Measurements from ENCODE around the gene INPP5F. TPM values are rescaled to one million over a fixed set of nuclear protein-coding genes. Genes with fewer than 3 reads are reported as not detected.

INPP5F gene
- total and polyA plus RNA-seq, 2 experiments from 2014 or later, result 41.4 to 86.0 TPM

GRCh38 chr10:119747940-119748339 is 22.1 kb downstream of the INPP5F start:
- TF ChIP-seq, protein P1, sequence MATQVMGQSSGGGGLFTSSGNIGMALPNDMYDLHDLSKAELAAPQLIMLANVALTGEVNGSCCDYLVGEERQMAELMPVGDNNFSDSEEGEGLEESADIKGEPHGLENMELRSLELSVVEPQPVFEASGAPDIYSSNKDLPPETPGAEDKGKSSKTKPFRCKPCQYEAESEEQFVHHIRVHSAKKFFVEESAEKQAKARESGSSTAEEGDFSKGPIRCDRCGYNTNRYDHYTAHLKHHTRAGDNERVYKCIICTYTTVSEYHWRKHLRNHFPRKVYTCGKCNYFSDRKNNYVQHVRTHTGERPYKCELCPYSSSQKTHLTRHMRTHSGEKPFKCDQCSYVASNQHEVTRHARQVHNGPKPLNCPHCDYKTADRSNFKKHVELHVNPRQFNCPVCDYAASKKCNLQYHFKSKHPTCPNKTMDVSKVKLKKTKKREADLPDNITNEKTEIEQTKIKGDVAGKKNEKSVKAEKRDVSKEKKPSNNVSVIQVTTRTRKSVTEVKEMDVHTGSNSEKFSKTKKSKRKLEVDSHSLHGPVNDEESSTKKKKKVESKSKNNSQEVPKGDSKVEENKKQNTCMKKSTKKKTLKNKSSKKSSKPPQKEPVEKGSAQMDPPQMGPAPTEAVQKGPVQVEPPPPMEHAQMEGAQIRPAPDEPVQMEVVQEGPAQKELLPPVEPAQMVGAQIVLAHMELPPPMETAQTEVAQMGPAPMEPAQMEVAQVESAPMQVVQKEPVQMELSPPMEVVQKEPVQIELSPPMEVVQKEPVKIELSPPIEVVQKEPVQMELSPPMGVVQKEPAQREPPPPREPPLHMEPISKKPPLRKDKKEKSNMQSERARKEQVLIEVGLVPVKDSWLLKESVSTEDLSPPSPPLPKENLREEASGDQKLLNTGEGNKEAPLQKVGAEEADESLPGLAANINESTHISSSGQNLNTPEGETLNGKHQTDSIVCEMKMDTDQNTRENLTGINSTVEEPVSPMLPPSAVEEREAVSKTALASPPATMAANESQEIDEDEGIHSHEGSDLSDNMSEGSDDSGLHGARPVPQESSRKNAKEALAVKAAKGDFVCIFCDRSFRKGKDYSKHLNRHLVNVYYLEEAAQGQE (IDR thresholded peaks at IDR 0.05; ENCODE audit: unreplicated experiment), result no peak
- TF ChIP-seq STAT1 (IDR thresholded peaks at IDR 0.05; ENCODE audit: unreplicated experiment), result no peak
- TF ChIP-seq NANOG (IDR thresholded peaks at IDR 0.05; ENCODE audit: borderline replicate concordance), result no peak
- TF ChIP-seq POLR2AphosphoS5 (IDR thresholded peaks at IDR 0.05; ENCODE audit: low read depth), result no peak
- TF ChIP-seq, protein P2, sequence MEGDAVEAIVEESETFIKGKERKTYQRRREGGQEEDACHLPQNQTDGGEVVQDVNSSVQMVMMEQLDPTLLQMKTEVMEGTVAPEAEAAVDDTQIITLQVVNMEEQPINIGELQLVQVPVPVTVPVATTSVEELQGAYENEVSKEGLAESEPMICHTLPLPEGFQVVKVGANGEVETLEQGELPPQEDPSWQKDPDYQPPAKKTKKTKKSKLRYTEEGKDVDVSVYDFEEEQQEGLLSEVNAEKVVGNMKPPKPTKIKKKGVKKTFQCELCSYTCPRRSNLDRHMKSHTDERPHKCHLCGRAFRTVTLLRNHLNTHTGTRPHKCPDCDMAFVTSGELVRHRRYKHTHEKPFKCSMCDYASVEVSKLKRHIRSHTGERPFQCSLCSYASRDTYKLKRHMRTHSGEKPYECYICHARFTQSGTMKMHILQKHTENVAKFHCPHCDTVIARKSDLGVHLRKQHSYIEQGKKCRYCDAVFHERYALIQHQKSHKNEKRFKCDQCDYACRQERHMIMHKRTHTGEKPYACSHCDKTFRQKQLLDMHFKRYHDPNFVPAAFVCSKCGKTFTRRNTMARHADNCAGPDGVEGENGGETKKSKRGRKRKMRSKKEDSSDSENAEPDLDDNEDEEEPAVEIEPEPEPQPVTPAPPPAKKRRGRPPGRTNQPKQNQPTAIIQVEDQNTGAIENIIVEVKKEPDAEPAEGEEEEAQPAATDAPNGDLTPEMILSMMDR (conservative IDR thresholded peaks at IDR 0.05; ENCODE audit: low read depth in 2 of 2), result no peak
- TF ChIP-seq EZH2 (IDR thresholded peaks at IDR 0.05; ENCODE audit: low read depth, unreplicated experiment), result no peak
- TF ChIP-seq ZNF331 (CRISPR knock-in tag; IDR thresholded peaks at IDR 0.05; ENCODE audit: low read depth), result no peak
- no peak for TF ChIP-seq EZH2phosphoT487 (IDR thresholded peaks at IDR 0.05; ENCODE audit: unreplicated experiment)
- TF ChIP-seq JUNB (IDR thresholded peaks at IDR 0.05; ENCODE audit: unreplicated experiment), result no peak
- TF ChIP-seq CREB1 (CRISPR knock-in tag; IDR thresholded peaks at IDR 0.05; ENCODE audit: low read depth), result no peak
- TF ChIP-seq, protein P3, sequence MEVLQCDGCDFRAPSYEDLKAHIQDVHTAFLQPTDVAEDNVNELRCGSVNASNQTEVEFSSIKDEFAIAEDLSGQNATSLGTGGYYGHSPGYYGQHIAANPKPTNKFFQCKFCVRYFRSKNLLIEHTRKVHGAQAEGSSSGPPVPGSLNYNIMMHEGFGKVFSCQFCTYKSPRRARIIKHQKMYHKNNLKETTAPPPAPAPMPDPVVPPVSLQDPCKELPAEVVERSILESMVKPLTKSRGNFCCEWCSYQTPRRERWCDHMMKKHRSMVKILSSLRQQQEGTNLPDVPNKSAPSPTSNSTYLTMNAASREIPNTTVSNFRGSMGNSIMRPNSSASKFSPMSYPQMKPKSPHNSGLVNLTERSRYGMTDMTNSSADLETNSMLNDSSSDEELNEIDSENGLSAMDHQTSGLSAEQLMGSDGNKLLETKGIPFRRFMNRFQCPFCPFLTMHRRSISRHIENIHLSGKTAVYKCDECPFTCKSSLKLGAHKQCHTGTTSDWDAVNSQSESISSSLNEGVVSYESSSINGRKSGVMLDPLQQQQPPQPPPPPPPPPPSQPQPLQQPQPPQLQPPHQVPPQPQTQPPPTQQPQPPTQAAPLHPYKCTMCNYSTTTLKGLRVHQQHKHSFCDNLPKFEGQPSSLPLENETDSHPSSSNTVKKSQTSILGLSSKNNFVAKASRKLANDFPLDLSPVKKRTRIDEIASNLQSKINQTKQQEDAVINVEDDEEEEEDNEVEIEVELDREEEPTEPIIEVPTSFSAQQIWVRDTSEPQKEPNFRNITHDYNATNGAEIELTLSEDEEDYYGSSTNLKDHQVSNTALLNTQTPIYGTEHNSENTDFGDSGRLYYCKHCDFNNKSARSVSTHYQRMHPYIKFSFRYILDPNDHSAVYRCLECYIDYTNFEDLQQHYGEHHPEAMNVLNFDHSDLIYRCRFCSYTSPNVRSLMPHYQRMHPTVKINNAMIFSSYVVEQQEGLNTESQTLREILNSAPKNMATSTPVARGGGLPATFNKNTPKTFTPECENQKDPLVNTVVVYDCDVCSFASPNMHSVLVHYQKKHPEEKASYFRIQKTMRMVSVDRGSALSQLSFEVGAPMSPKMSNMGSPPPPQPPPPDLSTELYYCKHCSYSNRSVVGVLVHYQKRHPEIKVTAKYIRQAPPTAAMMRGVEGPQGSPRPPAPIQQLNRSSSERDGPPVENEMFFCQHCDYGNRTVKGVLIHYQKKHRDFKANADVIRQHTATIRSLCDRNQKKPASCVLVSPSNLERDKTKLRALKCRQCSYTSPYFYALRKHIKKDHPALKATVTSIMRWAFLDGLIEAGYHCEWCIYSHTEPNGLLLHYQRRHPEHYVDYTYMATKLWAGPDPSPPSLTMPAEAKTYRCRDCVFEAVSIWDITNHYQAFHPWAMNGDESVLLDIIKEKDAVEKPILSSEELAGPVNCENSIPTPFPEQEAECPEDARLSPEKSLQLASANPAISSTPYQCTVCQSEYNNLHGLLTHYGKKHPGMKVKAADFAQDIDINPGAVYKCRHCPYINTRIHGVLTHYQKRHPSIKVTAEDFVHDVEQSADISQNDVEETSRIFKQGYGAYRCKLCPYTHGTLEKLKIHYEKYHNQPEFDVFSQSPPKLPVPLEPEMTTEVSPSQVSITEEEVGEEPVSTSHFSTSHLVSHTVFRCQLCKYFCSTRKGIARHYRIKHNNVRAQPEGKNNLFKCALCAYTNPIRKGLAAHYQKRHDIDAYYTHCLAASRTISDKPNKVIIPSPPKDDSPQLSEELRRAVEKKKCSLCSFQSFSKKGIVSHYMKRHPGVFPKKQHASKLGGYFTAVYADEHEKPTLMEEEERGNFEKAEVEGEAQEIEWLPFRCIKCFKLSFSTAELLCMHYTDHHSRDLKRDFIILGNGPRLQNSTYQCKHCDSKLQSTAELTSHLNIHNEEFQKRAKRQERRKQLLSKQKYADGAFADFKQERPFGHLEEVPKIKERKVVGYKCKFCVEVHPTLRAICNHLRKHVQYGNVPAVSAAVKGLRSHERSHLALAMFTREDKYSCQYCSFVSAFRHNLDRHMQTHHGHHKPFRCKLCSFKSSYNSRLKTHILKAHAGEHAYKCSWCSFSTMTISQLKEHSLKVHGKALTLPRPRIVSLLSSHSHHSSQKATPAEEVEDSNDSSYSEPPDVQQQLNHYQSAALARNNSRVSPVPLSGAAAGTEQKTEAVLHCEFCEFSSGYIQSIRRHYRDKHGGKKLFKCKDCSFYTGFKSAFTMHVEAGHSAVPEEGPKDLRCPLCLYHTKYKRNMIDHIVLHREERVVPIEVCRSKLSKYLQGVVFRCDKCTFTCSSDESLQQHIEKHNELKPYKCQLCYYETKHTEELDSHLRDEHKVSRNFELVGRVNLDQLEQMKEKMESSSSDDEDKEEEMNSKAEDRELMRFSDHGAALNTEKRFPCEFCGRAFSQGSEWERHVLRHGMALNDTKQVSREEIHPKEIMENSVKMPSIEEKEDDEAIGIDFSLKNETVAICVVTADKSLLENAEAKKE (CRISPR knock-in tag; IDR thresholded peaks at IDR 0.05), result no peak
- TF ChIP-seq ZNF114 (CRISPR knock-in tag; IDR thresholded peaks at IDR 0.05), result no peak
- DNase-seq (ENCODE audit: low spot score), result no peak
- no peaks in the 10 kb centered on the region for H3F3A ChIP-seq (replicated peaks; ENCODE audit: low read depth)
- H3K79me2 ChIP-seq (replicated peaks; ENCODE audit: insufficient read depth), result peaks cover 24% of the 10 kb centered on the region
- no peak for ATAC-seq
- H3K36me3 Mint-ChIP-seq (ENCODE audit: low read depth), result peaks cover 15% of the 10 kb centered on the region; the same call in 2 of the 3 replicates
- no peaks in the 10 kb centered on the region for H3K36me3 ChIP-seq (ENCODE audit: insufficient read depth)
- no peak overlapping the region for H2AFZ ChIP-seq
- no peaks in the 10 kb centered on the region for H4K20me1 ChIP-seq (replicated peaks; ENCODE audit: insufficient read depth)
- peaks cover 19% of the 10 kb centered on the region for H3K4me1 Mint-ChIP-seq
- no peak overlapping the region for H3K4me3 Mint-ChIP-seq
- H3K4me1 ChIP-seq (ENCODE audit: insufficient read depth), result peaks cover 3% of the 10 kb centered on the region; the same call in 1 of the 2 replicates
- H3K9me3 Mint-ChIP-seq, result peaks cover 11% of the 10 kb centered on the region
- H3K27me3 Mint-ChIP-seq (ENCODE audit: insufficient read depth, low read depth, poor library complexity), result peaks cover 2% of the 10 kb centered on the region
- no peaks in the 10 kb centered on the region for H3K27me3 ChIP-seq (ENCODE audit: insufficient read depth)
- no peaks in the 10 kb centered on the region for H3K9me2 ChIP-seq (ENCODE audit: insufficient read depth)
- no peak overlapping the region for H3K4me2 ChIP-seq
- H3K27ac ChIP-seq (ENCODE audit: low read depth), result no peak overlapping the region
- H3K4me3 ChIP-seq, result no peak overlapping the region
- H3K27ac Mint-ChIP-seq, result no peak overlapping the region
